OCI-LY1 (cell line): ENCODE measurements around the gene ATP11C.

ENCODE experiments used
- H2AFZ ChIP-seq: fragments of 200-600 bp; sonication (generic), shearing (Covaris generic); 2 replicates; pipeline ENCODE4 v1.6.0; 2014; ENCODE audit warnings: antibody characterized with exemption, mild to moderate bottlenecking, low read length
- H3F3A ChIP-seq: fragments of 200-600 bp; sonication (generic), shearing (Covaris generic); 2 replicates; pipeline ENCODE4 v1.6.0; 2014; ENCODE audit warnings: mild to moderate bottlenecking, antibody characterized with exemption, low read length, moderate library complexity; ENCODE audit not compliant: insufficient read depth
- H3K27ac ChIP-seq: fragments of 200-600 bp; sonication (generic); 2 replicates; pipeline ENCODE4 v1.5.1; 2014; ENCODE audit warnings: low read length, mixed run types, mild to moderate bottlenecking, low read depth; ENCODE audit not compliant: poor library complexity, severe bottlenecking
- H3K27me3 ChIP-seq: fragments of 200-600 bp; sonication (generic); 2 replicates; pipeline ENCODE4 v1.6.0; 2014; ENCODE audit warnings: antibody characterized with exemption, mild to moderate bottlenecking, low read length, moderate library complexity; ENCODE audit not compliant: insufficient read depth
- H3K36me3 ChIP-seq: fragments of 200-600 bp; sonication (generic); 2 replicates; pipeline ENCODE4 v1.6.1; 2014; ENCODE audit warnings: mild to moderate bottlenecking, antibody characterized with exemption, low read length, moderate library complexity, mixed read lengths; ENCODE audit not compliant: insufficient read depth
- H3K4me1 ChIP-seq: fragments of 200-600 bp; sonication (generic); 2 replicates; pipeline ENCODE4 v1.5.1; 2014; ENCODE audit warnings: mild to moderate bottlenecking, low read length, moderate library complexity; ENCODE audit not compliant: insufficient read depth, severe bottlenecking
- H3K4me2 ChIP-seq: fragments of 200-600 bp; sonication (generic), shearing (Covaris generic); 2 replicates; pipeline ENCODE4 v1.6.1; 2014; ENCODE audit warnings: low read length
- H3K4me3 ChIP-seq: fragments of 200-600 bp; sonication (generic); 2 replicates; pipeline ENCODE4 v1.5.1; 2014; ENCODE audit warnings: low read length, low read depth, mild to moderate bottlenecking, mixed read lengths; ENCODE audit not compliant: poor library complexity, severe bottlenecking
- H3K79me2 ChIP-seq: fragments of 200-600 bp; shearing (Covaris generic); 2 replicates; pipeline ENCODE4 v1.6.1; 2016; ENCODE audit warnings: mixed run types, low read length, mixed read lengths; ENCODE audit not compliant: insufficient read depth
- H3K9ac ChIP-seq: fragments of 200-600 bp; sonication (generic), shearing (Covaris generic); 2 replicates; pipeline ENCODE4 v1.6.1; 2014; ENCODE audit warnings: mild to moderate bottlenecking, low read length, mixed read lengths
- H3K9me2 ChIP-seq: fragments of 200-600 bp; sonication (generic), shearing (Covaris generic); 2 replicates; pipeline ENCODE4 v1.6.1; 2014; ENCODE audit warnings: low read depth, mild to moderate bottlenecking, low read length, mixed read lengths
- H3K9me3 ChIP-seq: fragments of 200-600 bp; shearing (Covaris generic); 2 replicates; pipeline ENCODE4 v1.6.1; 2014; ENCODE audit warnings: low read length, mixed read lengths
- H4K20me1 ChIP-seq: fragments of 200-600 bp; sonication (generic), shearing (Covaris generic); 2 replicates; pipeline ENCODE4 v1.6.0; 2016; ENCODE audit warnings: mild to moderate bottlenecking, low read length; ENCODE audit not compliant: insufficient read depth
- CTCF ChIP-seq: fragments of 200-600 bp; sonication (generic), shearing (Covaris generic); IDR thresholded peaks from 2 replicates; pipeline ENCODE4 v1.5.1; 2017; ENCODE audit warnings: mild to moderate bottlenecking, antibody characterized with exemption, low read length, moderate library complexity, mixed read lengths
- EZH2 ChIP-seq: fragments of 200-600 bp; sonication (generic), shearing (Covaris generic); IDR thresholded peaks from 2 replicates; pipeline ENCODE4 v1.8.0; 2017; ENCODE audit warnings: borderline replicate concordance, mixed run types, mild to moderate bottlenecking, antibody characterized with exemption, low read length, moderate library complexity, mixed read lengths

Gene ATP11C

GRCh38 chrX:139762400-139763183 is 170.3 kb downstream of the ATP11C start:
- Histone ChIP-seq H4K20me1 (no peaks in the 10 kb centered on the region), H3K79me2 (no peaks in the 10 kb centered on the region), H3K4me2 (no peak overlapping the region), H3K36me3 (no peaks in the 10 kb centered on the region), H3K9me2 (no peaks in the 10 kb centered on the region), H3F3A (no peaks in the 10 kb centered on the region), H3K27ac (no peak overlapping the region), H3K27me3 (no peaks in the 10 kb centered on the region), H3K4me3 (no peak overlapping the region), H3K4me1 (no peaks in the 10 kb centered on the region), H3K9me3 (no peaks in the 10 kb centered on the region), H2AFZ (no peak overlapping the region), H3K9ac (no peak overlapping the region)
- TF ChIP-seq CTCF (no peak), EZH2 (no peak)

GRCh38 chrX:139759637-139760036 is 173.2 kb downstream of the ATP11C start:
- Histone ChIP-seq H3K9me3 (no peaks in the 10 kb centered on the region), H4K20me1 (no peaks in the 10 kb centered on the region), H3K9me2 (no peaks in the 10 kb centered on the region), H3K79me2 (no peaks in the 10 kb centered on the region), H3F3A (no peaks in the 10 kb centered on the region), H3K4me2 (no peak overlapping the region), H3K4me3 (no peak overlapping the region), H3K27ac (no peak overlapping the region), H3K4me1 (no peaks in the 10 kb centered on the region), H2AFZ (no peak overlapping the region), H3K27me3 (no peaks in the 10 kb centered on the region), H3K9ac (no peak overlapping the region), H3K36me3 (no peaks in the 10 kb centered on the region; the same call in 1 of the 2 replicates)
- TF ChIP-seq EZH2 (no peak), CTCF (peak; percentile 33; the same call in 1 of the 2 replicates)

- Histone ChIP-seq H3K4me3 (no peak overlapping the region), H3K9me3 (no peaks in the 10 kb centered on the region), H2AFZ (no peak overlapping the region), H3F3A (no peaks in the 10 kb centered on the region), H4K20me1 (no peaks in the 10 kb centered on the region), H3K4me1 (no peaks in the 10 kb centered on the region), H3K9me2 (no peaks in the 10 kb centered on the region), H3K27ac (no peak overlapping the region), H3K36me3 (no peaks in the 10 kb centered on the region; the same call in 1 of the 2 replicates), H3K4me2 (no peak overlapping the region), H3K79me2 (no peaks in the 10 kb centered on the region), H3K27me3 (no peaks in the 10 kb centered on the region), H3K9ac (no peak overlapping the region)
- no peak for TF ChIP-seq CTCF
- no peak for TF ChIP-seq EZH2
Observed at GRCh38 chrX:139758809-139759208, 174.0 kb downstream of the ATP11C start.
